ENCODE data around the gene TOMM40.

The TOMM40 gene

GRCh38 chr19:44889830-44890365, 1.2 kb upstream of the TOMM40 start:
- no peak for TF ChIP-seq CTCF (IDR thresholded peaks at IDR 0.05; ENCODE audit: low read depth, low read length, missing control alignments)
- no peak for DNase-seq (ENCODE audit: extremely low read depth, low read depth)
- H3K4me3 ChIP-seq (replicated peaks; ENCODE audit: low read depth, low read length) = peak overlapping the region; percentile 43

GRCh38 chr19:44890366-44891015, 563 bp upstream of the TOMM40 start:
- peak; percentile 100 for DNase-seq (ENCODE audit: extremely low read depth, low read depth)
- no peak for TF ChIP-seq CTCF (IDR thresholded peaks at IDR 0.05; ENCODE audit: low read depth, low read length, missing control alignments)
- H3K4me3 ChIP-seq (replicated peaks; ENCODE audit: low read depth, low read length) = peak overlapping the region; percentile 43

GRCh38 chr19:44892932-44893331, 1.9 kb downstream of the TOMM40 start:
- H3K4me3 ChIP-seq (replicated peaks; ENCODE audit: low read depth, low read length) = peak overlapping the region; percentile 99
- no peak for TF ChIP-seq CTCF (IDR thresholded peaks at IDR 0.05; ENCODE audit: low read depth, low read length, missing control alignments)
- DNase-seq (ENCODE audit: extremely low read depth, low read depth) = no peak

DNA sequence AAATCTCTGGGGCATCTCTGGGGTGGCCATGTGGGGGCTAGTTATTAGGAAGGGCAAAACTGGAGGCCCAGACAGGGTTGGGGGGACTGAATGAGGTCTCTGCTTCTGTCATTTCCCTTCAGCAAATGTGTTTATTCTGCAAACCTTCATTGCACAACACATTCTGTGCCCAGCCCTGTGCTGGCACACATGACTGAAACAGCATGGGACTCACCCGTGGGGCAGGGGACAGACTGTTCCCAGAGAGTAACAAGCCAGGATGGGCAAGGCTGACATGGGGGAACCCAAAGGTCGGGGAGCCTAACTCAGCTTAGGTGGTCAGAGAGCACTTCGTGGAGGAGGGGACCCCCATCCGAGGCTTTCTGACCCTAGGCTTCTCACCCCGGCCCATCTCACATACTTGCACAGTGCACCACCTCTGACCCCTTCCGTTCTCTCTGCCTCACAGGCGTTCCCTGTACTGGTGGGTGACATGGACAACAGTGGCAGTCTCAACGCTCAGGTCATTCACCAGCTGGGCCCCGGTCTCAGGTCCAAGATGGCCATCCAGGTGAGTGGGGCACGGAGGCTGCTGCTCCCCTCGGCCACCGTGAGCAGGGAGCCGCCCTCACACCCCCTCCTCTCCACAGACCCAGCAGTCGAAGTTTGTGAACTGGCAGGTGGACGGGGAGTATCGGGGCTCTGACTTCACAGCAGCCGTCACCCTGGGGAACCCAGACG, 2.4 kb downstream of the TOMM40 start:
- no peak for DNase-seq (ENCODE audit: extremely low read depth, low read depth)
- no peak for TF ChIP-seq CTCF (IDR thresholded peaks at IDR 0.05; ENCODE audit: low read depth, low read length, missing control alignments)
- no peak overlapping the region for H3K4me3 ChIP-seq (replicated peaks; ENCODE audit: low read depth, low read length)

GRCh38 chr19:44894052-44894400, 3.0 kb downstream of the TOMM40 start:
- no peak for DNase-seq (ENCODE audit: extremely low read depth, low read depth)
- no peak overlapping the region for H3K4me3 ChIP-seq (replicated peaks; ENCODE audit: low read depth, low read length)
- no peak for TF ChIP-seq CTCF (IDR thresholded peaks at IDR 0.05; ENCODE audit: low read depth, low read length, missing control alignments)

- TF ChIP-seq CTCF (IDR thresholded peaks at IDR 0.05; ENCODE audit: low read depth, low read length, missing control alignments) = no peak
- no peak for DNase-seq (ENCODE audit: extremely low read depth, low read depth)
- H3K4me3 ChIP-seq (replicated peaks; ENCODE audit: low read depth, low read length) = no peak overlapping the region
These were observed 3.9 kb downstream of the TOMM40 start for GRCh38 chr19:44894946-44895345.
